ENCODE results near the gene NES.

Gene NES

DNA sequence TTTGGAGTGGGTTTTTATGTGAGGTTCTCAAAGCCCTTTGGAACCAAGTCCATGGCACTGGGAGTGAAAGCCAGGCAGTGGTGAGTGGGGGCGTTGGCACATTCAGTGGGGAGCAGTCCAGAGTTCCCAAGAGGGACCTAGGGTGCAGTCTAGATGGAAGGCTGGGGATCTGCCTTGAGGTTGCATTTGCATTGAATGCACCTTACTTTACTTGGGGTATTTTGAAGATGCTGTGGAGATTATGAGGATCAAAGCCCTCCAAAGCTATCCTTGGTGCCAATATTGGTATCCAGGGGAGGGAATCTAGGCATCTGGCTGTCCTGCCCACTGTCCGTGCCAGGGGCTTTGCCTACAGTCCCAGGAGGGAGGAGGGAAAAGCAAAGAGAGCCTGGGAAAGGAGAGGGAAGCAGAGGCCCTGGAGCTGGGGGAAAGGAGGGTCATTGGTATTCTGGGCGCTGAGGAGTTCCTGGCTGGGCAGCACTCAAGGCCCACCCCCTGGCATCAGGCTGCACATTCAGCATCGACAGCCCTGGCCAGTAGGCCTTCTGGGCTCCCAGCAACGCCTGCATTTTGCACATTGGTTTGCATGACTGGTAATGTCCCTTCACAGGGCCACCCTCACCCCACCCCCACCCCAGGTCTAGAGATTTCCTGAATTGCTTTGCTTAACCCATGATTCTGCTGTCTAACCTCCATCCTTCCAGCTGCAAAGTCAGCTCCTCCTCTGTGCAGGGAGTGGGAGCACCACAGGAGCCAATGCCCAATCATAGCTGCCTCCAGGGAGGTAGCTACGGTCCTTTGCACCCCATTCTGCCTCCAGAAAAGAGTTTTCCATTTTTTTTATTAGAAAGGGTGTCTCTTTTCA, 36.1 kb downstream of the NES start:
- Histone ChIP-seq H3K9me3 (ENCODE audit: low read length) (no peaks in the 10 kb centered on the region), H3F3A (ENCODE audit: insufficient read depth, low read length) (no peaks in the 10 kb centered on the region), H3K4me3 (ENCODE audit: low read depth, low read length, poor library complexity, severe bottlenecking) (no peak overlapping the region), H3K4me1 (ENCODE audit: insufficient read depth, low read length, severe bottlenecking) (no peaks in the 10 kb centered on the region), H3K79me2 (ENCODE audit: insufficient read depth, low read length) (no peaks in the 10 kb centered on the region), H4K20me1 (ENCODE audit: insufficient read depth, low read length) (no peaks in the 10 kb centered on the region), H3K9me2 (ENCODE audit: low read depth, low read length) (no peaks in the 10 kb centered on the region), H2AFZ (ENCODE audit: low read length) (no peak overlapping the region), H3K36me3 (ENCODE audit: insufficient read depth, low read length) (no peaks in the 10 kb centered on the region), H3K4me2 (ENCODE audit: low read length) (no peak overlapping the region), H3K27ac (ENCODE audit: low read depth, low read length, poor library complexity, severe bottlenecking) (no peak overlapping the region), H3K9ac (ENCODE audit: low read length) (no peak overlapping the region), H3K27me3 (ENCODE audit: insufficient read depth, low read length) (peaks cover 7% of the 10 kb centered on the region; the same call in 1 of the 2 replicates)
- TF ChIP-seq, protein P1, sequence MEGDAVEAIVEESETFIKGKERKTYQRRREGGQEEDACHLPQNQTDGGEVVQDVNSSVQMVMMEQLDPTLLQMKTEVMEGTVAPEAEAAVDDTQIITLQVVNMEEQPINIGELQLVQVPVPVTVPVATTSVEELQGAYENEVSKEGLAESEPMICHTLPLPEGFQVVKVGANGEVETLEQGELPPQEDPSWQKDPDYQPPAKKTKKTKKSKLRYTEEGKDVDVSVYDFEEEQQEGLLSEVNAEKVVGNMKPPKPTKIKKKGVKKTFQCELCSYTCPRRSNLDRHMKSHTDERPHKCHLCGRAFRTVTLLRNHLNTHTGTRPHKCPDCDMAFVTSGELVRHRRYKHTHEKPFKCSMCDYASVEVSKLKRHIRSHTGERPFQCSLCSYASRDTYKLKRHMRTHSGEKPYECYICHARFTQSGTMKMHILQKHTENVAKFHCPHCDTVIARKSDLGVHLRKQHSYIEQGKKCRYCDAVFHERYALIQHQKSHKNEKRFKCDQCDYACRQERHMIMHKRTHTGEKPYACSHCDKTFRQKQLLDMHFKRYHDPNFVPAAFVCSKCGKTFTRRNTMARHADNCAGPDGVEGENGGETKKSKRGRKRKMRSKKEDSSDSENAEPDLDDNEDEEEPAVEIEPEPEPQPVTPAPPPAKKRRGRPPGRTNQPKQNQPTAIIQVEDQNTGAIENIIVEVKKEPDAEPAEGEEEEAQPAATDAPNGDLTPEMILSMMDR (IDR thresholded peaks at IDR 0.05; ENCODE audit: low read length) = no peak
- no peak for TF ChIP-seq EZH2 (IDR thresholded peaks at IDR 0.05; ENCODE audit: borderline replicate concordance, low read length)

DNA sequence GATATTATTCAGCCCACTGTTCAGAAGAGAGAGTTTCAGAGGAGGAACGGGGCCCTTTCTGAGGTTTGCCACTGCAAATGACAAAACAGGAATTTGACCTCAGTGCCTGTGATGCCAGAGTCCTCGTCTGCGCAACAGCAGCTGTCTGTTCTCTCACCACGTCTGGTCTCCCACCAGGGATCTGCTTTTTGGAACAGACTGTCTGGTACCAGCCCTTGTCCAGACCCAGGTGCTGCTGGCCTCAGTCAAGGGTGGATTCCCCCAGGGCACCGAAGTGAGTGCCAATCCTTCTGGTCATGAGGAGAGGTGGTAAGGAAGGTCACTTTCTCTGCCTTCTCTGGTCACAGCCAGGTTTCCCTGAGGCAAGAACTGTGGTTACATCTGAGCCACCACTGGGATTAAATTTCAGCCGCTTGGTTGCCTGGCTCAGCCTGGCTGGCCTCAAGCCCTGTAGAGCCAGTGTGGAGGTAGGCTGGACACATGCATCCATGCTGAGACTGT, 37.6 kb downstream of the NES start:
- H3K79me2 ChIP-seq (ENCODE audit: insufficient read depth, low read length) = no peaks in the 10 kb centered on the region
- no peak overlapping the region for H3K9ac ChIP-seq (ENCODE audit: low read length)
- H3K4me3 ChIP-seq (ENCODE audit: low read depth, low read length, poor library complexity, severe bottlenecking) = no peak overlapping the region
- no peak overlapping the region for H3K4me2 ChIP-seq (ENCODE audit: low read length)
- no peaks in the 10 kb centered on the region for H3K36me3 ChIP-seq (ENCODE audit: insufficient read depth, low read length)
- H4K20me1 ChIP-seq (ENCODE audit: insufficient read depth, low read length) = no peaks in the 10 kb centered on the region
- H3F3A ChIP-seq (ENCODE audit: insufficient read depth, low read length) = no peaks in the 10 kb centered on the region
- no peaks in the 10 kb centered on the region for H3K4me1 ChIP-seq (ENCODE audit: insufficient read depth, low read length, severe bottlenecking)
- no peak overlapping the region for H2AFZ ChIP-seq (ENCODE audit: low read length)
- no peaks in the 10 kb centered on the region for H3K9me2 ChIP-seq (ENCODE audit: low read depth, low read length)
- H3K27me3 ChIP-seq (ENCODE audit: insufficient read depth, low read length) = peaks cover 10% of the 10 kb centered on the region; the same call in 1 of the 2 replicates
- H3K27ac ChIP-seq (ENCODE audit: low read depth, low read length, poor library complexity, severe bottlenecking) = no peak overlapping the region
- TF ChIP-seq, protein P1 (IDR thresholded peaks at IDR 0.05; ENCODE audit: low read length) = no peak
- no peak for TF ChIP-seq EZH2 (IDR thresholded peaks at IDR 0.05; ENCODE audit: borderline replicate concordance, low read length)
- no peaks in the 10 kb centered on the region for H3K9me3 ChIP-seq (ENCODE audit: low read length)

GRCh38 chr1:156638189-156638985, 38.8 kb downstream of the NES start:
- no peak overlapping the region for H3K4me2 ChIP-seq (ENCODE audit: low read length)
- no peak for TF ChIP-seq EZH2 (IDR thresholded peaks at IDR 0.05; ENCODE audit: borderline replicate concordance, low read length)
- TF ChIP-seq, protein P1 (IDR thresholded peaks at IDR 0.05; ENCODE audit: low read length) = no peak
- no peaks in the 10 kb centered on the region for H3K4me1 ChIP-seq (ENCODE audit: insufficient read depth, low read length, severe bottlenecking)
- H3K79me2 ChIP-seq (ENCODE audit: insufficient read depth, low read length) = no peaks in the 10 kb centered on the region
- peaks cover 12% of the 10 kb centered on the region; the same call in 1 of the 2 replicates for H3K27me3 ChIP-seq (ENCODE audit: insufficient read depth, low read length)
- no peak overlapping the region for H3K4me3 ChIP-seq (ENCODE audit: low read depth, low read length, poor library complexity, severe bottlenecking)
- no peaks in the 10 kb centered on the region for H3K9me2 ChIP-seq (ENCODE audit: low read depth, low read length)
- H3F3A ChIP-seq (ENCODE audit: insufficient read depth, low read length) = no peaks in the 10 kb centered on the region
- H4K20me1 ChIP-seq (ENCODE audit: insufficient read depth, low read length) = no peaks in the 10 kb centered on the region
- H3K36me3 ChIP-seq (ENCODE audit: insufficient read depth, low read length) = no peaks in the 10 kb centered on the region
- H3K27ac ChIP-seq (ENCODE audit: low read depth, low read length, poor library complexity, severe bottlenecking) = no peak overlapping the region
- H3K9me3 ChIP-seq (ENCODE audit: low read length) = no peaks in the 10 kb centered on the region
- H3K9ac ChIP-seq (ENCODE audit: low read length) = no peak overlapping the region
- H2AFZ ChIP-seq (ENCODE audit: low read length) = no peak overlapping the region
